WTC11 (cell line): ENCODE measurements around the gene DNAH1. TPM values are rescaled to one million over a fixed set of nuclear protein-coding genes. Genes with fewer than 3 reads are reported as not detected.

Source experiments
- ATAC-seq: fragments of 200-7000 bp; cut with Tn5 transposase; 2 replicates; pipeline ENCODE4 v1.10.0; 2021; ENCODE audit warnings: mild to moderate bottlenecking, moderate library complexity
- CTCF ChIA-PET: fragments of 300-600 bp; sonication (Branson Sonifier 250); formaldehyde crosslinking; loops from one replicate; lab custom pipeline; 2021; ENCODE audit warnings: antibody characterized with exemption; lab: Charles Lee
- POLR2A ChIA-PET: fragments of 350-600 bp; sonication (Branson Sonifier 250); formaldehyde crosslinking; loops from one replicate; lab custom pipeline; 2021; ENCODE audit warnings: antibody characterized with exemption; lab: Charles Lee
- DNase-seq: peaks from one replicate; pipeline ENCODE4 v3.0.0; 2021; ENCODE audit warnings: low spot score
- H3K27ac Mint-ChIP-seq: 2 replicates; pipeline ENCODE4 v1.8.0; 2021; ENCODE audit warnings: mixed read lengths
- H3K27me3 Mint-ChIP-seq: 2 replicates; pipeline ENCODE4 v1.8.0; 2021; ENCODE audit warnings: low read depth, mild to moderate bottlenecking, moderate library complexity, mixed read lengths
- H3K36me3 Mint-ChIP-seq: 2 replicates; pipeline ENCODE4 v1.8.0; 2021; ENCODE audit warnings: mixed read lengths
- H3K4me1 Mint-ChIP-seq: 2 replicates; pipeline ENCODE4 v1.8.0; 2022; ENCODE audit warnings: mixed read lengths
- H3K4me3 Mint-ChIP-seq: 2 replicates; pipeline ENCODE4 v1.8.0; 2021; ENCODE audit warnings: mild to moderate bottlenecking, moderate library complexity, mixed read lengths
- H3K9me3 Mint-ChIP-seq: 2 replicates; pipeline ENCODE4 v1.8.0; 2021; ENCODE audit warnings: mixed read lengths
- AFF4 ChIP-seq: sonication (generic); formaldehyde crosslinking; IDR thresholded peaks from 2 replicates; pipeline ENCODE4 v1.8.1; 2023; ENCODE audit warnings: mild to moderate bottlenecking, missing genetic modification reagents, borderline replicate concordance
- CBFB ChIP-seq: sonication (generic); formaldehyde crosslinking; IDR thresholded peaks from 2 replicates; pipeline ENCODE4 v1.8.1; 2022; ENCODE audit warnings: mild to moderate bottlenecking, low read depth, missing genetic modification reagents
- E2F4 ChIP-seq: sonication (generic); formaldehyde crosslinking; IDR thresholded peaks from 2 replicates; pipeline ENCODE4 v1.8.1; 2022; ENCODE audit warnings: low read depth, mild to moderate bottlenecking, moderate library complexity, missing genetic modification reagents, borderline replicate concordance
- E2F5 ChIP-seq: sonication (generic); formaldehyde crosslinking; IDR thresholded peaks from 2 replicates; pipeline ENCODE4 v1.8.1; 2022; ENCODE audit warnings: mild to moderate bottlenecking, moderate library complexity, missing genetic modification reagents
- GTF2I ChIP-seq: fragments of 250-450 bp; sonication (Bioruptor Pico); conservative IDR thresholded peaks from 2 replicates; pipeline ENCODE4 v1.4.0; 2021; ENCODE audit warnings: mild to moderate bottlenecking
- HMGA2 ChIP-seq: fragments of 250-450 bp; sonication (Bioruptor Pico); IDR thresholded peaks from 2 replicates; pipeline ENCODE4 v1.4.0; 2021; ENCODE audit warnings: mild to moderate bottlenecking, moderate library complexity
- ZBTB21 ChIP-seq: sonication (generic); formaldehyde crosslinking; IDR thresholded peaks from 2 replicates; pipeline ENCODE4 v1.8.1; 2023; ENCODE audit warnings: mild to moderate bottlenecking, missing genetic modification reagents, borderline replicate concordance
- ZBTB43 ChIP-seq: sonication (generic); formaldehyde crosslinking; IDR thresholded peaks from 2 replicates; pipeline ENCODE4 v1.8.1; 2023; ENCODE audit warnings: mild to moderate bottlenecking, missing genetic modification reagents
- ZNF138 ChIP-seq: sonication (generic); formaldehyde crosslinking; conservative IDR thresholded peaks from 2 replicates; pipeline ENCODE4 v1.8.1; 2022; ENCODE audit warnings: mild to moderate bottlenecking, moderate library complexity, missing genetic modification reagents
- ZNF671 ChIP-seq: fragments of 250-450 bp; sonication (Bioruptor Pico); IDR thresholded peaks from 2 replicates; pipeline ENCODE4 v1.8.0; 2021; ENCODE audit warnings: mild to moderate bottlenecking
- total RNA-seq: library from RNA; stranded (reverse); gene quantifications from 3 replicates; pipeline ENCODE4 v1.2.3, GENCODE V29; 2021
- TF ChIP-seq, protein P1 (sequence below): sonication (generic); formaldehyde crosslinking; conservative IDR thresholded peaks from 2 replicates; pipeline ENCODE4 v1.8.1; 2023; ENCODE audit warnings: mild to moderate bottlenecking, low read depth, missing genetic modification reagents, moderate library complexity
- TF ChIP-seq, protein P2 (sequence below): sonication (generic); formaldehyde crosslinking; IDR thresholded peaks from 2 replicates; pipeline ENCODE4 v1.8.0; 2022; ENCODE audit warnings: mild to moderate bottlenecking, missing genetic modification reagents
- TF ChIP-seq, protein P3 (sequence below): fragments of 250-450 bp; sonication (Bioruptor Pico); IDR thresholded peaks from 2 replicates; pipeline ENCODE4 v1.9.0; 2021; ENCODE audit warnings: moderate library complexity, mild to moderate bottlenecking, inconsistent platforms, borderline replicate concordance

DNAH1 gene
- total RNA-seq, 1 experiment from 2014 or later = 1.5 TPM

- ATAC-seq = no peak
- TF ChIP-seq ZNF671 (CRISPR knock-in tag) (no peak), ZBTB21 (no peak), AFF4 (no peak), HMGA2 (no peak), E2F5 (no peak), ZBTB43 (no peak)
- H3K36me3 Mint-ChIP-seq = peaks cover 50% of the 10 kb centered on the region
- H3K9me3 Mint-ChIP-seq = no peaks in the 10 kb centered on the region
- H3K27ac Mint-ChIP-seq = no peak overlapping the region
- CTCF ChIA-PET = interaction anchor here (2.5 kb wide), 1 partner anchor 16 kb away, joined by 11 read pairs; no protein-coding TSS in a partner anchor
- 0 out of 2 replicates have a peak, but pooled peaks cover 3% of the 10 kb centered on the region for H3K4me1 Mint-ChIP-seq
- H3K4me3 Mint-ChIP-seq = no peak overlapping the region
- POLR2A ChIA-PET = interaction anchor here (0.6 kb wide), 1 partner anchor 50 kb away, joined by 9 read pairs; the partner anchor contains the start of gene TNNC1
- no peak for DNase-seq
- H3K27me3 Mint-ChIP-seq = no peaks in the 10 kb centered on the region
Observed at GRCh38 chr3:52404391-52404790, 88.3 kb downstream of the DNAH1 start.

DNA sequence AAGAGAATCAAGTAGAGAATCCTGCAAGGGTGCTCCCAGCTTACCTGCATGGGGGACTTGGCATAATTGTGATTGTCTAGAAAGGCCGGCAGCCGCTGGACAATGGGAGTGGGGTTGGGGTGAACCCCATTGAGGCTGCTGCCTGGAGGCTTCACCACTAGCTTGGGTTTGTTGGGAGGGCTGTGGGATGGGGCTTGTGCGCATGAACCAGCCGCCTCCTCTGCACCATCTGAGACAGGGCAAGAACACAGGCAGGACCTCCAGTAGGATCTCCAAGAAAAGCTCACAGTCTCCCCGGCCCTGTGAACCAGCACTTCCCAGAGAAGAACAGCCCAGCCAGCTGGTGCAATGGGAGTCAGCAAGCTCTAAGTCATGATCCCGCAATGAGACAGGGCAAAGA lies 88.9 kb downstream of the DNAH1 start:
- Mint-ChIP-seq H3K27ac (no peak overlapping the region), H3K4me1 (0 out of 2 replicates have a peak, but pooled peaks cover 3% of the 10 kb centered on the region), H3K4me3 (no peak overlapping the region), H3K9me3 (no peaks in the 10 kb centered on the region), H3K36me3 (peaks cover 50% of the 10 kb centered on the region), H3K27me3 (no peaks in the 10 kb centered on the region)
- ATAC-seq (no peak), DNase-seq (no peak)
- ChIA-PET CTCF (interaction anchor here (0.6 to 1.7 kb wide), 4 partner anchors 17 to 808 kb away, joined by 3 to 5 read pairs (median 4); no protein-coding TSS in a partner anchor), POLR2A (interaction anchor here (0.6 kb wide), 2 partner anchors 10 to 49 kb away, joined by 3 to 9 read pairs; partner anchors contain the start of gene TNNC1)
- TF ChIP-seq, protein P1, sequence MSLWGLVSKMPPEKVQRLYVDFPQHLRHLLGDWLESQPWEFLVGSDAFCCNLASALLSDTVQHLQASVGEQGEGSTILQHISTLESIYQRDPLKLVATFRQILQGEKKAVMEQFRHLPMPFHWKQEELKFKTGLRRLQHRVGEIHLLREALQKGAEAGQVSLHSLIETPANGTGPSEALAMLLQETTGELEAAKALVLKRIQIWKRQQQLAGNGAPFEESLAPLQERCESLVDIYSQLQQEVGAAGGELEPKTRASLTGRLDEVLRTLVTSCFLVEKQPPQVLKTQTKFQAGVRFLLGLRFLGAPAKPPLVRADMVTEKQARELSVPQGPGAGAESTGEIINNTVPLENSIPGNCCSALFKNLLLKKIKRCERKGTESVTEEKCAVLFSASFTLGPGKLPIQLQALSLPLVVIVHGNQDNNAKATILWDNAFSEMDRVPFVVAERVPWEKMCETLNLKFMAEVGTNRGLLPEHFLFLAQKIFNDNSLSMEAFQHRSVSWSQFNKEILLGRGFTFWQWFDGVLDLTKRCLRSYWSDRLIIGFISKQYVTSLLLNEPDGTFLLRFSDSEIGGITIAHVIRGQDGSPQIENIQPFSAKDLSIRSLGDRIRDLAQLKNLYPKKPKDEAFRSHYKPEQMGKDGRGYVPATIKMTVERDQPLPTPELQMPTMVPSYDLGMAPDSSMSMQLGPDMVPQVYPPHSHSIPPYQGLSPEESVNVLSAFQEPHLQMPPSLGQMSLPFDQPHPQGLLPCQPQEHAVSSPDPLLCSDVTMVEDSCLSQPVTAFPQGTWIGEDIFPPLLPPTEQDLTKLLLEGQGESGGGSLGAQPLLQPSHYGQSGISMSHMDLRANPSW (CRISPR knock-in tag) = no peak
- TF ChIP-seq CBFB (CRISPR knock-in tag) (no peak), ZNF138 (no peak), E2F4 (CRISPR knock-in tag) (no peak), GTF2I (no peak)
- TF ChIP-seq, protein P2, sequence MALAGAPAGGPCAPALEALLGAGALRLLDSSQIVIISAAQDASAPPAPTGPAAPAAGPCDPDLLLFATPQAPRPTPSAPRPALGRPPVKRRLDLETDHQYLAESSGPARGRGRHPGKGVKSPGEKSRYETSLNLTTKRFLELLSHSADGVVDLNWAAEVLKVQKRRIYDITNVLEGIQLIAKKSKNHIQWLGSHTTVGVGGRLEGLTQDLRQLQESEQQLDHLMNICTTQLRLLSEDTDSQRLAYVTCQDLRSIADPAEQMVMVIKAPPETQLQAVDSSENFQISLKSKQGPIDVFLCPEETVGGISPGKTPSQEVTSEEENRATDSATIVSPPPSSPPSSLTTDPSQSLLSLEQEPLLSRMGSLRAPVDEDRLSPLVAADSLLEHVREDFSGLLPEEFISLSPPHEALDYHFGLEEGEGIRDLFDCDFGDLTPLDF (CRISPR knock-in tag) = no peak
- TF ChIP-seq, protein P3, sequence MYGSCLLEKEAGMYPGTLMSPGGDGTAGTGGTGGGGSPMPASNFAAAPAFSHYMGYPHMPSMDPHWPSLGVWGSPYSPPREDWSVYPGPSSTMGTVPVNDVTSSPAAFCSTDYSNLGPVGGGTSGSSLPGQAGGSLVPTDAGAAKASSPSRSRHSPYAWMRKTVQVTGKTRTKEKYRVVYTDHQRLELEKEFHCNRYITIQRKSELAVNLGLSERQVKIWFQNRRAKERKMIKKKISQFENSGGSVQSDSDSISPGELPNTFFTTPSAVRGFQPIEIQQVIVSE (CRISPR knock-in tag) = no peak
